ENCODE data around the gene GPLD1.
"Not testable (repeated sequence)": the region's sequence is repeated elsewhere in the genome, so short reads cannot be mapped to it uniquely, and the experiment has no call there.

GPLD1 gene

GRCh38 chr6:24522228-24523176 lies 33.1 kb upstream of the GPLD1 start:
- H3K27ac ChIP-seq: peak overlapping the region; percentile 45
- no peak overlapping the region for H3K4me3 ChIP-seq (ENCODE audit: low read depth, low read length)
- H3K79me2 ChIP-seq: no peaks in the 10 kb centered on the region
- peaks cover 9% of the 10 kb centered on the region for H3K4me1 ChIP-seq
- H3K27me3 ChIP-seq (ENCODE audit: control insufficient read depth, insufficient read depth, low read length): no peaks in the 10 kb centered on the region
- no peak for TF ChIP-seq CTCF (IDR thresholded peaks at IDR 0.05)
- H3K9me3 ChIP-seq (ENCODE audit: control insufficient read depth, low read length): no peaks in the 10 kb centered on the region
- no peak overlapping the region for H3K9ac ChIP-seq
- peak overlapping the region; percentile 14 for H3K4me2 ChIP-seq (ENCODE audit: low read length)
- H2AFZ ChIP-seq: peak overlapping the region; percentile 23
- H3K36me3 ChIP-seq (ENCODE audit: control insufficient read depth, insufficient read depth, low read length): no peaks in the 10 kb centered on the region

GRCh38 chr6:24520929-24521546 lies 31.7 kb upstream of the GPLD1 start:
- Histone ChIP-seq H3K27me3 (ENCODE audit: control insufficient read depth, insufficient read depth, low read length) (no peaks in the 10 kb centered on the region), H3K4me2 (ENCODE audit: low read length) (no peak overlapping the region), H3K36me3 (ENCODE audit: control insufficient read depth, insufficient read depth, low read length) (no peaks in the 10 kb centered on the region), H3K4me3 (ENCODE audit: low read depth, low read length) (no peak overlapping the region), H3K27ac (no peak overlapping the region), H2AFZ (no peak overlapping the region), H3K9ac (no peak overlapping the region), H3K79me2 (no peaks in the 10 kb centered on the region), H3K9me3 (ENCODE audit: control insufficient read depth, low read length) (no peaks in the 10 kb centered on the region), H3K4me1 (peaks cover 9% of the 10 kb centered on the region)
- TF ChIP-seq CTCF (IDR thresholded peaks at IDR 0.05): peak; percentile 55

GRCh38 chr6:24517659-24518543 lies 28.5 kb upstream of the GPLD1 start:
- Histone ChIP-seq H3K27ac (no peak overlapping the region), H3K9me3 (ENCODE audit: control insufficient read depth, low read length) (no peaks in the 10 kb centered on the region), H3K27me3 (ENCODE audit: control insufficient read depth, insufficient read depth, low read length) (no peaks in the 10 kb centered on the region), H2AFZ (no peak overlapping the region), H3K4me1 (peaks cover 9% of the 10 kb centered on the region), H3K9ac (no peak overlapping the region), H3K4me3 (ENCODE audit: low read depth, low read length) (no peak overlapping the region), H3K36me3 (ENCODE audit: control insufficient read depth, insufficient read depth, low read length) (no peaks in the 10 kb centered on the region), H3K4me2 (ENCODE audit: low read length) (no peak overlapping the region), H3K79me2 (no peaks in the 10 kb centered on the region)
- no peak for TF ChIP-seq CTCF (IDR thresholded peaks at IDR 0.05)

- Histone ChIP-seq H3K4me2 (ENCODE audit: low read length) (no peak overlapping the region), H3K27ac (no peak overlapping the region), H3K4me3 (ENCODE audit: low read depth, low read length) (no peak overlapping the region), H3K9me3 (ENCODE audit: control insufficient read depth, low read length) (no peaks in the 10 kb centered on the region), H3K27me3 (ENCODE audit: control insufficient read depth, insufficient read depth, low read length) (no peaks in the 10 kb centered on the region), H3K79me2 (no peaks in the 10 kb centered on the region), H3K4me1 (no peaks in the 10 kb centered on the region), H3K36me3 (ENCODE audit: control insufficient read depth, insufficient read depth, low read length) (no peaks in the 10 kb centered on the region), H3K9ac (no peak overlapping the region), H2AFZ (no peak overlapping the region)
- TF ChIP-seq CTCF (IDR thresholded peaks at IDR 0.05): no peak
Observed at GRCh38 chr6:24513602-24514001, 24.2 kb upstream of the GPLD1 start.

GRCh38 chr6:24511976-24512375 lies 22.6 kb upstream of the GPLD1 start:
- H3K27me3 ChIP-seq (ENCODE audit: control insufficient read depth, insufficient read depth, low read length); H3K9ac ChIP-seq; H2AFZ ChIP-seq; H3K36me3 ChIP-seq (ENCODE audit: control insufficient read depth, insufficient read depth, low read length); H3K4me3 ChIP-seq (ENCODE audit: low read depth, low read length); H3K79me2 ChIP-seq; H3K4me1 ChIP-seq; H3K9me3 ChIP-seq (ENCODE audit: control insufficient read depth, low read length); H3K4me2 ChIP-seq (ENCODE audit: low read length); H3K27ac ChIP-seq: not testable (repeated sequence)

Data from parathyroid adenoma (tissue), 2 donors.